GM18505 (cell line): ENCODE data around the gene SSC4D.
"Not testable (repeated sequence)": the region's sequence is repeated elsewhere in the genome, so short reads cannot be mapped to it uniquely, and the experiment has no call there.

Source experiments
- ATAC-seq: cut with Tn5 transposase; IDR thresholded peaks from one replicate; pipeline ENCODE4 v1.9.1; 2021; ENCODE audit not compliant: unreplicated experiment
- POLR2A ChIP-seq: IDR thresholded peaks from 4 replicates; pipeline ENCODE4 v1.6.1; 2011; ENCODE audit warnings: borderline replicate concordance; ENCODE audit not compliant: insufficient read depth, insufficient read length; ENCODE audit errors: extremely low read depth

SSC4D gene

GRCh38 chr7:76427635-76428034, 18.1 kb upstream of the SSC4D start:
- ATAC-seq, result no peak
- TF ChIP-seq POLR2A, result no peak

- ATAC-seq, result no peak
- TF ChIP-seq POLR2A, result no peak
Measured at GRCh38 chr7:76426246-76426645, 16.7 kb upstream of the SSC4D start.

- ATAC-seq, result not testable (repeated sequence)
Measured at GRCh38 chr7:76425558-76425957, 16.1 kb upstream of the SSC4D start.

- no peak for ATAC-seq
- no peak for TF ChIP-seq POLR2A
Measured at GRCh38 chr7:76425156-76425555, 15.7 kb upstream of the SSC4D start.

- no peak for TF ChIP-seq POLR2A
- ATAC-seq, result peak; percentile 59
Measured at GRCh38 chr7:76424413-76425111, 15.1 kb upstream of the SSC4D start, which contains the start of gene ZP3. TSS of gene ZP3 (plus strand) at chr7:76424950. CDS start at chr7:76424965, 15 bp downstream.

- no peak for TF ChIP-seq POLR2A
- ATAC-seq, result no peak
Measured at GRCh38 chr7:76423666-76424412, 14.3 kb upstream of the SSC4D start.

- not testable (repeated sequence) for ATAC-seq
Measured at GRCh38 chr7:76421097-76421496, 11.6 kb upstream of the SSC4D start.

GRCh38 chr7:76417654-76418310, 8.3 kb upstream of the SSC4D start:
- not testable (repeated sequence) for ATAC-seq

GRCh38 chr7:76412249-76412648, 2.8 kb upstream of the SSC4D start:
- ATAC-seq, result no peak
- TF ChIP-seq POLR2A, result no peak

GRCh38 chr7:76411626-76412025, 2.1 kb upstream of the SSC4D start:
- TF ChIP-seq POLR2A, result no peak

GRCh38 chr7:76408121-76408560, 1.4 kb downstream of the SSC4D start:
- TF ChIP-seq POLR2A, result no peak
- ATAC-seq, result no peak

More at GRCh38 chr7:76411626-76412025, 2.1 kb upstream of the SSC4D start:
- no peak for ATAC-seq

GRCh38 chr7:76407718-76408117, 1.8 kb downstream of the SSC4D start:
- ATAC-seq, result no peak

GRCh38 chr7:76405738-76406137, 3.8 kb downstream of the SSC4D start:
- no peak for ATAC-seq
- no peak for TF ChIP-seq POLR2A

More at GRCh38 chr7:76407718-76408117, 1.8 kb downstream of the SSC4D start:
- TF ChIP-seq POLR2A, result no peak

- no peak for ATAC-seq
- no peak for TF ChIP-seq POLR2A
Measured at GRCh38 chr7:76403780-76404494, 5.6 kb downstream of the SSC4D start.

GRCh38 chr7:76403097-76403496, 6.4 kb downstream of the SSC4D start:
- ATAC-seq, result not testable (repeated sequence)
